Stomach (tissue), 4 donors: ENCODE results near the gene TRNT1.

Source experiments
- CTCF ChIP-seq, 7 experiments: fragments of 450-650 bp in 4 of 7; fragments of 200-600 bp in 3 of 7; sonication (generic) in 3 of 7; IDR thresholded peaks; one replicate each; pipeline ENCODE4 v1.5.1; 2016 to 2019; ENCODE audit warnings: antibody characterized with exemption in 7 of 7, control low read depth in 2 of 7, mild to moderate bottlenecking in 1 of 7
- EP300 ChIP-seq: sonication (generic); formaldehyde crosslinking; IDR thresholded peaks from one replicate; pipeline ENCODE4 v1.6.1; 2017; ENCODE audit warnings: antibody characterized with exemption

GRCh38 chr3:3134750-3135448 is 8.2 kb downstream of the TRNT1 start:
- no peak for TF ChIP-seq CTCF (IDR thresholded peaks at IDR 0.05)
- no peak for TF ChIP-seq EP300
